Measurements from ENCODE around the gene ZYG11B. TPM values are rescaled to one million over a fixed set of nuclear protein-coding genes. Genes with fewer than 3 reads are reported as not detected.
"Not testable (repeated sequence)": the region's sequence is repeated elsewhere in the genome, so short reads cannot be mapped to it uniquely, and the experiment has no call there.

ZYG11B gene
- total RNA-seq: 35.5 TPM

DNA sequence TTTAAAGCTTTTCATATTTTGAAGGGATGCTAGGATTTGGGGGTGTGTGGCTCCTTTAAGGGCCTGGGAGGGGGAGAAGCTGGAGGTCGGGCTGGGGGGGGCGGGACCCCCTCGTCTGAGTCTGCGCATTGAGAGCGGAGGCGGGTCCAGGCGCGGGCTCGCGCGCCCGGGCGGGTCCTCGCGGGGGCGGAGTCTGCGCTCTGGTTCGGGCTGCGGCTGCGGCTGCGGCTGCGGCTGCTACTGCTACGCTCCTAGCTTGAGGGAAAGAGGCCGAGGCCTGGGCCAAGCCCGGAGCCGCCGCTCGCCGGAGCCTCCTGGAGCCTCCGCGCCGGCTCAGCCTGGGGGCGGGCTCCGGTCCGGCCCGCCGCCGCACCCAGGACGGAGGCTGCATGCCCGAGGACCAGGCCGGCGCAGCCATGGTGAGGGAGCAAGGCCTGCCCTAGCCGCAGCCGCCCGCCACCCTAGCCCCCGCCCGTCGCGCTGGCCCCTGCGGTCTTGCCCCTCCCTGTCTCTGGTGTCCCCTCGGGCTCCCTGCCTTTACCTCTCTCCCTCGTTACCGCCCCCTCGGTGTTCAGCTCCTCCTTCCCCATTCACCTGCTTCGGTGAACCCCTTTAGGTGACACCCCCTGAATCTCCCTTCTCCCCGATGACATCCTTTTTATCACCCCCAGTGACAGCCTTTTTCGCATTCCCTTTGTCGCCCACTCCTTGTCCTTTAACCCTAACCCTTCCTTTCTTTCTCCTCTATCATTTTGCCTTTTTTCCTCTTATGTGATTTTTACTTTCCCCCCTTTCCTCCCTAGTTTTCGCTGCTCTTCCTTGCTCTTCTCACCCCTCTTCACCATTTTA is at the start of gene ZYG11B:
Gene ZYG11B, plus strand, starts transcription at position 189 of the 849 bp plus-strand sequence. Its CDS starts 201 bp downstream, at position 390.
- peak; percentile 97 for ATAC-seq
- DNase-seq (ENCODE audit: low spot score): peak; percentile 93

DNA sequence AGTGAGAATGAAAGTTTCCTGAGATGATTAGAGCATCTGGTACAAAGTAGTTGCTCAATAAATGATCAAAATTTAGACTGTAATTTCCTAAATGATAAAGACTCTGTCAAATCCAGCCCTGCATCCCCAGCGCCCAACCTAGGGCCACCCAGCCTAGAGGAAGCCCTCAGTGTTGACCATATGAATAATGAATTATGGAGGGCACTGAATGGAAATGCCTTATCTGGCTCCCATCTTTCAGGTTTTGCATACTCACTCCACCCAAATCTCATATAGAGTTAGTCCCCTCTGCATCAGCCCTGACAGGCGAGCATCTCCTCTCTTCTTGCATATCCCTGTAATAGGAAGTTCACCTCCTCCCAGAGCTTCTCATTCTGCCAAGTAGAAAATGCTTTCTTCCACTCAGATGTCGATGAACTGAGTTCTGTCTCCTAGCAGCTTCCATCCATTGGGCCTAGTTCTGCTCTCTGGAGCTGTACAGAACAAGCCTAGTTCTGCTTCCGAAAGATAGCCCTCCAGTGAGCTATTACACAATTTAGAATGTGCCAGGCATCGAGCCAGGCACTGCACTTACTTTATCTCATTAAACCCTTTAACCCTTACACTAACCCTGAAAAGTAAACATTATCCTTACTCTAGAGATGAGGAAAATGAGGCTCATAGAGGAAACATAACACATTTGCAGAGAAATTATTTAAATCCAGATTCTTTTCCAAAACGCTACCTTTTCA is 49.0 kb upstream of the ZYG11B start:
- DNase-seq (ENCODE audit: low spot score) (peak; percentile 85), ATAC-seq (peak; percentile 91)

DNA sequence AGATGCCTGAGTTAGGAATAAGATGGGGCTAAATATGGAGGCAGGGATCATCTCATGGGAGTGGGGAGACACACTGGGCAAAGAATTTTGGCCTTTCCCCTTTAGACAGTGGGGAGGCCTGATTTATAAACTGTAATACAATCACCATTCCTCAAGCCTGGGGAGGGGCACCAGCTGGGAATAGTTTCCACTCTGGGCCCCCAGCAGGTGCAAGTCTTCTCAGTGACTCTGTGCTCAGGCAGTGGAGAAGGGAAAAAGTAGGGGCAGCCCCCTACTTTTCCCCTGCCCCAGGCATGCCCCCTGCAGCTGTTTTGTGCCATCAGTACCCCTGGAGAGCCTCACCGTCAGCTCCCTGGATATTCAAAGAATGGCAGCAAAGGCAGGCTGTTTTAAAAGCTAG is 47.2 kb upstream of the ZYG11B start:
- no peak for ATAC-seq
- DNase-seq (ENCODE audit: low spot score): no peak

DNA sequence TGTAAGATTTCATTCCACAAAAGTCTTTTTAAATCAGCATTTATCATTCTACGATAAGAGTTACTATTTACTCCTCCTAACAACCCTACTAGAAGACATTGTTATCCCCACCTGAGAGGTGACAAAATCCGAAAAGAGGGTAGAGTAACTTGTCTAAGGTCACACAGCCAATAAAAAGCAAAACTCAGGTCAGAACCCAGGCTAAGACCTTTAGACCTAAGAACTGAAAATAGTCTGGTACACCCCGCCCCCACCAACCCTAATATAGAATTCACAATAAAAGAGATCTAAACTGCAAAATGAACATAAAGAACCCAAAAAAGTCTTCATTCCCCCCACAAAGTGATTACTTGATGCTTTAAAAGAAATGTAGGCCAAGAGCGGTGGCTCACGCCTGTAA is 46.8 kb upstream of the ZYG11B start:
- peak; percentile 57 for ATAC-seq
- DNase-seq (ENCODE audit: low spot score): no peak

DNA sequence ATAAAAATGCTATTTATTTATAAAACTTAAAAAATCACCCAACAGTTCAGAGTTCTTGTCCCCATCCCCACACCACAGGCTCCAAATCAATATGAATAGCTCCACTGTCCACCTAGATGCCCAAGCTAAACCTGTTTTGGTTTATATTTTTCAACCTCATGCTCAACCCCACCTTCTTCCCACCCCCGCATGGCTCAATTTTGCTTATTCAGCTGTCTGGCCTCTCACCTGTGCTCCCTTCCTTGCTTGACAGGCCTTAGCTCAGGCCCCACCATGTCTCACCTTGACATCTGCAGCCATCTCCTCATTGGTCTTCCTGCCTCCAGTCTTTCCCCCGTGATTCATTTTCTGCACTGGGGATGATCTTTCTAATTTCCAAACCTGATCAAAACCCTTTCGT is 45.9 kb upstream of the ZYG11B start:
- no peak for ATAC-seq
- no peak for DNase-seq (ENCODE audit: low spot score)

DNA sequence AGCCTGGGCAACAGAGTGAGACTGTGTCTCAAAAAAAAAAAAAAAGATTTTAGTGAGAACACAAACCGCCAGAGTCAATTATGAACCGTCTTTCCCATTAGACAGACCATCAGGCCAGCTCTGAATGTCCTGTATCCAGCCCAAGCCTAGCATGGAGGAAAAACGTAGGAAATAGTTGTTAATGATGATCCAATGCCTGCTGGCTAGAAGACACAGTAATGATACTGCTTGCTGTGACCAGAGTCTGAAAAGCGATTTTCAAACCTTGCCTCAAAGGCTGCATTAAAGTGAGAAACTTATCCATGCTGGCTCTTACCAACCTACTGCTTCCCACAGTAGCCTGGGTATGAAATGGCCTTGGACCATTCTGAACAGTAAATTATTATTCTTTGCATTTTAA is 45.1 kb upstream of the ZYG11B start:
- ATAC-seq (no peak), DNase-seq (ENCODE audit: low spot score) (no peak)

DNA sequence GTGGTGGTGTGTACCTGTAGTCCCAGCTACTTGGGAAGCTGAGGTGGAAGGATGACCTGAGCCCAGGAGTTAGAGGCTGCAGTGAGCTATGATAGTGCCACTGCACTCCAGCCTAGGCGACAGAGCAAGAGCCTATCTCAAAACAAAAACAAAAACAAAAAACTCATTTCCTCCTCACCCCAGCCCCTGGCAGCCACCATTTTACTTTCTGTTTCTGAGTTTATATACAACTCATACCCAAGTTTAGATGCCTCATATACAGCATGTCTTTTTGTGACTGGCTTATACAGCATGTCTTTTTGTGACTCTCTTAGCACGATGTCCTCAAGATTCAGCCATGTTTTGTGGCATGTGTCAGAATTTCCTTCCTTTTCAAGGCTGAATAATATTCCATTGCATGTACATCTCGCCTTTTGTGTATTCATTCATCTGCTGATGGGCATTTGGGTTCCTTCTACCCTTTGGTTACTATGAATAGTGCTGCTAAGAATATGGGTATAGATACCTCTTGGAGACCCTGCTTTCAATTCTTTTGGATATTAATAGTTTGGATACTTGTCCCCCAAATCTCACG is 42.8 kb upstream of the ZYG11B start:
- DNase-seq (ENCODE audit: low spot score): no peak
- no peak for ATAC-seq

DNA sequence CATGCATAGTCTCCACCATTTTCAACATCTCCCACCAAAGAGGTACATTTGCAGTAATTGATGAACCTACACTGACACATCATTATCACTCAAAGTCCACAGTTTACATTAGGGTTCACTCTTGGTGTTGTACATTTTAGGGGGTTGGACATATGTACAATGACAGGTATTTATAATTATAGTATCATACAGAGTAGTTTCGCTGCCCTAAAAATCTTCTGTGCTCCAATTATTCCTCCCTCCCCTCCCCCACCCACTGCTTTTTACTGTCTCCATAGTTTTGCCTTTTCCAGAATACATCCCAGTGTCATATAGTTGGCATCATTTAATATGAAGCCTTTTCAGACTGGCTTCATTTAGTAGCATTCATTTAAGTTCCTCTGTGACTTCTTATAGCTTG is 41.7 kb upstream of the ZYG11B start:
- no peak for DNase-seq (ENCODE audit: low spot score)
- ATAC-seq: no peak

DNA sequence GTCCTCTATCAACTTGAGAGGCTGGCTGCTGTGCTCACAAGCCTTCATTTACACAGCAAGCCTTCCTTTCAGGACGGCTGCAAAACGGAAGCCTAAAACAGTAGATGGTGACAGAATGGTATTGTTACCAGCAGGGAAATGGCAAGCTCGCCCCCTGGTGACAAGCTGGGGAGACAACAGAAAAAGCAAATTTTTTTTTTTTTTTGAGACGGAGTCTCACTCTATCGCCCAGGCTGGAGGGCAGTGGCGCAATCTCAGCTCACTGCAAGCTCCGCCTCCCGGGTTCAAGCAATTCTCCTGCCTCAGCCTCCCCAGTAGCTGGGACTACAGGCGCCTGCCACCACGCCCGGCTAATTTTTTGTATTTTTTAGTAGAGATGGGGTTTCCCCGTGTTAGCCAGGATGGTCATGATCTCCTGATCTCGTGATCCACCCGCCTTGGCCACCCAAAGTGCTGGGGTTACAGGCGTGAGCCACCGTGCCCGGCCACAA is 39.9 kb upstream of the ZYG11B start:
- ATAC-seq: peak; percentile 95
- DNase-seq (ENCODE audit: low spot score): peak; percentile 70

DNA sequence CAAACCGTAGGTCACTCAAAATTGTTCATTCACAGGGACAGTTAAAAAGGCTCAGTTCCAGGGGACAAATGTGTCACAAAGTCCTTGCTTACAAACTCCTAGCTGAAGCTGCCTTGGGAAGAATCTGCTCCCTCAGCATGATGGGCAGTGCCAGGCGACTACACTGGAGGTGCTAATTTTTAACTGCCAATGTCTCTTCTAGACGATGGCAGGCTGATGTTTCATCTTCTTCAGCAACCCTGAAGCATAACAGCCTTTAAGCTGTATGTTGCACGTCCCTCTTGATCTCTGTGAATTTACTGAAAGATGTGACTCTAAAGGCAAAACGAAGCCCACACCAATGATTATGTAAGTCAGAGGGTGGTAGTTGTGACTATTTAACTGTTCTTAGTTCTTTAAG is 39.4 kb upstream of the ZYG11B start:
- DNase-seq (ENCODE audit: low spot score) (no peak), ATAC-seq (no peak)

DNA sequence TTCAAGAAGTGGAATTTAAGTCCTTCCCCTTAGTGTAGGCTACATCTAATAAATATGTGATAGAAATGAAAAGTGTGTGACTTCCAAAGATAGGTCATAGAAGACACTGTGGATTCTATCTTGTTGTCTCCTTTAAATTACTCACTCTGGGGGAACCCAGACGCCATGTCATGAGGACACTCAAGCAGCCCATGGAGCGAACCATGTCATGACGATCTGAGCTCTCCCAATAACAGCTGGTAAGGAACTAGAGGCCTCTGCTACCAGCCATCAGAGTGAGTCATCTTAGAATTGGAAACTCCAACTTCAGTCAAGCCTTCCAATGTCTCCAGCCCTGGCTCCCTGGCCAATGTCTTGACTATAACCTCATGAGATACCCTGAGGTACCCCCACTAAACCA is 34.4 kb upstream of the ZYG11B start:
- ATAC-seq (no peak), DNase-seq (ENCODE audit: low spot score) (no peak)

DNA sequence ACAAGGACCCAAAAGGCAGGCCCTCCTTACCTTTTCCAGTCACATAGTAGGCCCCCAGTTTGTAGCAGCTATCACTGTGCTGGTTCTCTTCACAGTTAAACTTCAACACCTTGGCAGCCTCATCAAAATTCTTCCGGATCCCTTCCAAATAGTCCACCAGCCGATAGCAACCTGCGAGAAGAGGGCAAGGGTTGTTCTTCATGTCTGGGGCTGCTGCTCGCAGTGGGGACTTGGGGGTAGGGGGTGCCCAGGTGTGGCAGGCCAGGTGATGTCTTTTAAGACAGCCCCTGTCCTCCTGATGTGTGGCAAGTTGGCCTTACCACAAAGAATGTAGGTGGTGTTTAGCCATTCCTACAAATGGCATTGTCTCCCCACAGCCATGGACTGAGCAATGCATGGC is 33.6 kb upstream of the ZYG11B start:
- DNase-seq (ENCODE audit: low spot score) (no peak), ATAC-seq (peak; percentile 65)

DNA sequence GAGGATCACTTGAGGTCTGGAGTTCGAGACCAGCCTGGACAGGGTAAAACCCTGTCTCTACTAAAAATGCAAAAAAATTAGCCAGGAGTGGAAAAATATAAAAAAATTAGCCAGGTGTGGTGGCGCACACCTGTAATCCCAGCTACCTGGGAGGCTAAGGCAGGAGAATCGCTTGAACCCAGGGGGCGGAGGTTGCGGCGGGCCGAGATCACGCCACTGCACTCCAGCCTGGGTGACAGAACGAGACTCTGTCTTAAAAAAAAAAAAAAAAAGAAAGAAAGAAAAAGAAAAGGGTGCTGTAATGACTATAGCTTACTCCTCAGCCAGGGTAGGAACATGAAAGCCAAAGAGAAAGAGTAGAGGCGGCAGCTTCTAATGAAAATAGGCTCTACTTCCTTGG is 32.9 kb upstream of the ZYG11B start:
- ATAC-seq; DNase-seq (ENCODE audit: low spot score): not testable (repeated sequence)

DNA sequence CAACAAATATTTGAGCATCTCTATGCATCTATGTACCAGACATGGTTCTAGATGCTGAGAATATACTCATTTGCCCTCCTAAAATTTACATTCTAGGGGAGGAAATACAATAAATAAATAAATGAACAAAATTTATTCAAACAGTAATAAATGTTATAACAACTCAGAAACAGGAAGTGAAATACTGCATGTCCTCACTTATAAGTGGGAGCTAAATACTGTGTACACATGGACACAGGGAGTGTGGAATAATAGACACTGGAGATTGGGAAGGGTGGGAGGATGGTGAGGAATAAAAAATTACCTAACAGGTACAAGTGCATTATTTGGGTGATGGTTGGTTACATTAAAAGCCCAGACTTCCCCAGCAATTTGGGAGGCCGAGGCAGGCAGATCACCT is 32.4 kb upstream of the ZYG11B start:
- DNase-seq (ENCODE audit: low spot score) (no peak), ATAC-seq (no peak)

DNA sequence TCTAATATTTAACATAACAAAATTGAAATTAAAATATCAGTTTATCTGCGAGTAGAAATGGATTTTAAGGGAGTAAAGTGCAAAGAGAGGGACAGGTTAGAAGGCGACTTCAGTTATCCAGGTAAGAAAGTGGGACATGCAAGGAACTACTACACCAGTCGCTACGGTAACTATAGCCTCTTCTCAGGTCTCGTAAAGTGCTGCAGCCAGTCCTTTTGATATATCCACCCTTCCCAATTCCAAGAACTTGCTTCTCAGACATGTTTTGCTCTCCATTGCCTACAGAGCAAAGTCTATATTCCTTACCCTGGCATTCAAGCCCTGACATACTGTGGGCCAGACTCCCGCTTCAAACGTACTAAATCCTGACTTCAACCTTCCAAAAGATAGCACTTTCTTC is 30.6 kb upstream of the ZYG11B start:
- ATAC-seq: no peak
- no peak for DNase-seq (ENCODE audit: low spot score)

DNA sequence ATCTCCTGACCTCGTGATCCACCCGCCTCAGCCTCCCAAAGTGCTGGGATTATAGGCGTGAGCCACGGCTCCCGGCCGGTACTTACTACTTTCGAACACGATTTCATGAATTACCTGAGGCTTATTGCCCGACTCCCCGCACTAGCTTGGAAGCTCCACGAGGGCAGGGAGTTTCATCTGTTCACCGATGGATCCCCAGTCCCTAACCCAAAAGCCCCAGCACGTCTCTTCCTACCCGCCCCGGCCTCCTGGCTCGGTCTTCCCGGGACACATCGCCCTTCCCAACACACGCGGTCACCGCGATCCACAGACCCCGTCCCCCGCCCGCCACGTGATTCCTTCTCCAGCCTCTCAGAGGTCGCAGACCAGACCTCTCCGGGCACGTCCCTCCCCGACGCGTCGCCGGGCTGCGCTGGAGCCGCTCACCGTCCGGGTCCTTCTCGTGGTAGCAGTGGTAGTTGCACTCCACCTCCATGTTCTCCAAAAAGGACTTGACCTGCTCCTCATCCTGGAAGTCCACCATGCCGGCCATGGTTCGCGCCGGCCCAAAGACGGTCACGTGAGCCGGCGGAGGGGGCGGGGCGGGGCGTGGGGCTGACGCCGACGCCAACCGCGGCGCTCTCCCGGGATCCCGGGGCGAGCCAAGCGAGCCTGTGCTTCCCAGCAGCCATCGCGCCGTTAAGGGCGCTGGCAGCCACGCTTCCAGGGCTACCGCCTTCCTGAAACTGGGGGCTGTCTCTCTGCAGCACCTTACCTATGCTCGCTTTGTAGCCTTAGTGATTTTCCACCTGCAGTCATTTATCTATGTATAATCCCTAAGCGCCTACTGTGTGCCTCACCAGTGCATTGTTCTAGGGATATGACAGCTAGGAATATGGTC is 28.2 kb upstream of the ZYG11B start, which contains the start of gene COA7:
Gene COA7, minus strand, starts transcription at position 553 of the 880 bp plus-strand sequence. Its CDS starts 21 bp downstream, at position 532.
- DNase-seq (ENCODE audit: low spot score) (peak; percentile 91), ATAC-seq (peak; percentile 76)

DNA sequence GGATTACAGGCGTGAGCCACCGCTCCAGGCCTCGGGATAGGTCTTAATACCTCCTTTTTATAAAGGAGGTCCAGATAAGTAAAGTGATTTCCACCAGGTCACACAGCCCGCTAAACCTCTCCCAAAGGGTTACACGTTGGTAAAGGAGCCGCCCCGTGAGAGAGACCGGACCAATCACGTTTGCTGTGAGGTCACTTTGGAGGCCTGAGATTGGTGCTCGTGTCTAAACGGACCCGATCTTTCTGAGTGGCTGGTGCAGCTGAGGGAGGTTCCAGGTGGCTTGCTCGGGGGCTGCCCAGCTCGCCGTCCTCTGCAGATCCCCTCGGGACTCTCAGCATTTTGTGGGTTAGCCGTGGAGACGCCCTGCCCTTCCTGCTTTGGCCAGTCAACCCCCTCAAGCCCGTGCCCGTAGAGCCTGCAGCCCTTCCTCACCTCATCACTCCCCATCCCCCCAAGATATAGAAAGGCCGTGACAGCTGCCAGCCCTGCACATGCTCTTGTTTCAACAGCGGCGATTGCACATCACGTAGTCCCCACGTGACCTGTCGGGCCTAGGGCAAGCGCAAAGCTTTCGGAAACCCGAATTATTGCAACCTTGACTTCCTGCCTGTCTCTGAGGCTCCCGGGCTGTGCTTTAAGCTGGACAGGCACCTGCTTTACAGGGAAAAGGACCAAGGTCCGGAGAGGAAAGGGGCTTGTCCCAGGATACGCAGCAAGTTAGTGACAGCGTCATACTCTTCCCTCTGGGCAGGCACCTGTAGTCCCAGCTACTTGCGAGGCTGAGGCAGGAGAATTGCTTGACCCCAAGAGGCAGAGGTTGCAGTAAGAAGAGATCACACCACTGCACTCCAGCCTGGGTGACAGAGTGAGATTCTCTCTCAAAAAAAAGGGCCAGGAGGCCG is 23.1 kb upstream of the ZYG11B start:
- ATAC-seq (peak; percentile 73), DNase-seq (ENCODE audit: low spot score) (peak; percentile 96)

DNA sequence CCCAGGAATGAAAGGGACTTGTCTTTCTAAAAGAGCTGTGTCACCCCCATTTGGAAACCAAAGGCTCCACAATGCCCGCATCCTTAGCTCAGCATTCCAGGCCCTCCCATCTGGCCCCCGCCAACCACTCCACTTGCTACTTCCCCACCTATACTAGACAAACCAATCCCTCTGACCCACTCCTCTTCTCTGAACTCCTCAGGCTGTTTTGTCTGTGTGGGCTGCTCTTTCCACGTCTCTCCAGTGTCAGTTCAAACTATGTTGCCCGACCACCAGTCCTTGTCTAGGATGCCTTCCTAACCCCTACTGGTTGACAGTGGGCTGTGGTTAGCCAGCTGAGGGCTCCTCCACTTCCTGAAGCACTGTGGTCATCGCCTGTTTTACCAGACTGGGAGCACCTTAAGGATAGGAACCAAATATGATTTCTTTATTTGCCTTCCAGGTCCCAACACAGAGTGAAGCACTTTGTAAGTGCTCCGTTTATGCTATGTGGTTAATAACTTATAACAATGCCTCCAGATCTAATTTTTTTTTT is 20.1 kb upstream of the ZYG11B start:
- ATAC-seq: no peak
- DNase-seq (ENCODE audit: low spot score): no peak
